GM12878 (cell line): ENCODE measurements around the gene KCNK4. TPM values are rescaled to one million over a fixed set of nuclear protein-coding genes. Genes with fewer than 3 reads are reported as not detected.
A peak's percentile ranks its signal among the peaks of the same experiment; 100 is the strongest.

Source experiments
- ATAC-seq: fragments of 200-7000 bp; cut with Tn5 transposase; 3 replicates; pipeline ENCODE4 v1.9.1; 2020; ENCODE audit warnings: mild to moderate bottlenecking, moderate library complexity
- BruUV-seq: library from RNA; stranded (reverse); fragments of 400-500 nt; replicated peaks from 2 replicates; lab custom pipeline; 2021; lab: Mats Ljungman, UMichigan
- CTCF ChIA-PET: fragments of 300-600 bp; sonication (Branson Sonifier 250); formaldehyde crosslinking; extraction: SDS; loops from one replicate; lab custom pipeline; 2021; ENCODE audit warnings: inconsistent platforms; lab: Yijun Ruan, JAX
- POLR2A ChIA-PET: fragments of 350-600 bp; formaldehyde crosslinking; extraction: SDS; loops from one replicate; lab custom pipeline; 2021; ENCODE audit warnings: inconsistent platforms; lab: Charles Lee
- RAD21 ChIA-PET: fragments of 300-600 bp; sonication (Branson Sonifier 250); formaldehyde crosslinking; loops from one replicate; lab custom pipeline; 2023; ENCODE audit warnings: antibody characterized with exemption; ENCODE audit not compliant: unreplicated experiment; lab: Charles Lee
- SMC1A ChIA-PET: fragments of 300-600 bp; sonication (Branson Sonifier 250); formaldehyde crosslinking; loops from one replicate; lab custom pipeline; 2023; ENCODE audit not compliant: unreplicated experiment, uncharacterized antibody; lab: Charles Lee
- DNase-seq: peaks from one replicate; pipeline ENCODE4 v3.0.0-alpha.2; 2011; ENCODE audit warnings: low read depth, low spot score
- FAIRE-seq: peaks from 3 replicates; lab custom pipeline; 2011; peaks lifted over from hg19 to GRCh38; lab: Jason Lieb, UNC
- H2AFZ ChIP-seq: 2 replicates; pipeline ENCODE4 v1.6.0; 2011; ENCODE audit warnings: low read depth, low read length, control low read depth; ENCODE audit not compliant: control insufficient read depth
- H3K27ac ChIP-seq: 2 replicates; pipeline ENCODE4 v1.5.1; 2011; ENCODE audit warnings: control low read depth; ENCODE audit not compliant: control insufficient read depth, insufficient read depth
- H3K27me3 ChIP-seq, 2 experiments: replicated peaks in 1 of 2; 2 replicates each; pipeline versions ENCODE4 v1.6.0 to v1.6.1; 2011; ENCODE audit warnings: low read length in 1 of 2; ENCODE audit not compliant: control insufficient read depth in 2 of 2, insufficient read depth in 2 of 2
- H3K36me3 ChIP-seq, 2 experiments: 2 replicates each; pipeline ENCODE4 v1.5.1; 2011; ENCODE audit warnings: low read length in 1 of 2; ENCODE audit not compliant: control insufficient read depth in 2 of 2, insufficient read depth in 2 of 2
- H3K4me1 ChIP-seq: 2 replicates; pipeline ENCODE4 v1.6.1; 2011; ENCODE audit warnings: mild to moderate bottlenecking, low read length, moderate library complexity, mixed read lengths; ENCODE audit not compliant: control insufficient read depth, insufficient read depth
- H3K4me2 ChIP-seq: 2 replicates; pipeline ENCODE4 v1.6.0; 2011; ENCODE audit warnings: control low read depth; ENCODE audit not compliant: control insufficient read depth, insufficient read depth
- H3K4me3 ChIP-seq: fragments of 200-600 bp; sonication (generic); 2 replicates; pipeline ENCODE4 v1.5.1; 2016
- H3K79me2 ChIP-seq: 2 replicates; pipeline ENCODE4 v1.6.0; 2011; ENCODE audit warnings: low read length; ENCODE audit not compliant: control insufficient read depth, insufficient read depth
- H3K9ac ChIP-seq: 2 replicates; pipeline ENCODE4 v1.8.0; 2011; ENCODE audit warnings: low read length, control low read depth, mixed read lengths; ENCODE audit not compliant: control insufficient read depth, insufficient read depth
- H3K9me3 ChIP-seq: replicated peaks from 3 replicates; pipeline ENCODE4 v1.5.1; 2011; ENCODE audit warnings: mild to moderate bottlenecking, low read length; ENCODE audit not compliant: control insufficient read depth, insufficient read depth
- H4K20me1 ChIP-seq: 2 replicates; pipeline ENCODE4 v1.6.0; 2011; ENCODE audit not compliant: control insufficient read depth, insufficient read depth
- CTCF ChIP-seq, 3 experiments: IDR thresholded peaks in 2 of 3; conservative IDR thresholded peaks in 1 of 3; 2 replicates each; pipeline ENCODE4 v1.5.1; 2011; ENCODE audit warnings: low read depth in 3 of 3, low read length in 3 of 3, mild to moderate bottlenecking in 3 of 3, control low read depth in 2 of 3, moderate library complexity in 2 of 3, inconsistent platforms in 1 of 3, mixed read lengths in 1 of 3; ENCODE audit not compliant: control insufficient read depth in 2 of 3, insufficient read depth in 1 of 3; ENCODE audit errors: extremely low read depth in 1 of 3
- DPF2 ChIP-seq: fragments of 450-650 bp; IDR thresholded peaks from 2 replicates; pipeline ENCODE4 v1.6.1; 2017; ENCODE audit warnings: mild to moderate bottlenecking
- EGR1 ChIP-seq, 2 experiments: IDR thresholded peaks; 1 replicate in 1 of 2; 2 replicates in 1 of 2; pipeline ENCODE4 v1.6.1; 2011 to 2012; ENCODE audit warnings: low read depth in 2 of 2, low read length in 2 of 2, borderline replicate concordance in 1 of 2, mild to moderate bottlenecking in 1 of 2, moderate library complexity in 1 of 2
- HDGF ChIP-seq: fragments of 450-650 bp; IDR thresholded peaks from 2 replicates; pipeline ENCODE4 v1.6.1; 2016; ENCODE audit warnings: antibody characterized with exemption
- IKZF1 ChIP-seq: fragments of 450-650 bp; conservative IDR thresholded peaks from 2 replicates; pipeline ENCODE4 v1.6.1; 2017; ENCODE audit warnings: antibody characterized with exemption, mild to moderate bottlenecking
- IKZF2 ChIP-seq, 2 experiments: fragments of 450-650 bp; IDR thresholded peaks; 2 replicates each; pipeline ENCODE4 v1.6.1; 2017; ENCODE audit warnings: mild to moderate bottlenecking in 2 of 2, moderate library complexity in 2 of 2
- KAT2A ChIP-seq: conservative IDR thresholded peaks from 2 replicates; pipeline ENCODE4 v1.6.1; 2011; ENCODE audit warnings: low read depth, low read length; ENCODE audit not compliant: control insufficient read depth
- NBN ChIP-seq: fragments of 450-650 bp; IDR thresholded peaks from 2 replicates; pipeline ENCODE4 v1.6.1; 2016
- RELB ChIP-seq: fragments of 450-650 bp; IDR thresholded peaks from 2 replicates; pipeline ENCODE4 v1.6.1; 2017; ENCODE audit warnings: low read depth, mild to moderate bottlenecking, moderate library complexity
- SIN3A ChIP-seq: IDR thresholded peaks from 2 replicates; pipeline ENCODE4 v1.6.1; 2012; ENCODE audit warnings: low read depth, low read length, improper control_type of control experiment
- SUPT20H ChIP-seq: IDR thresholded peaks from 2 replicates; pipeline ENCODE4 v1.6.1; 2011; ENCODE audit warnings: low read depth, mild to moderate bottlenecking, low read length, moderate library complexity, borderline replicate concordance; ENCODE audit not compliant: control insufficient read depth
- WGBS: methylation state at CpG from one replicate; pipeline ENCODE4 v1.1.6; 2016; ENCODE audit warnings: low lambda C conversion rate; ENCODE audit not compliant: insufficient replicate concordance, insufficient coverage; ENCODE audit errors: missing lambda C conversion rate; 5-methylcytosine and 5-hydroxymethylcytosine counted together
- in situ Hi-C: fragments of 300-500 bp; cut with MboI; formaldehyde crosslinking; loops from 9 replicates; pipeline ENCODE4 v1.14.3; 2018; ENCODE audit warnings: mixed read lengths
- intact Hi-C: fragments of 100-400 bp; cut with micrococcal nuclease; formaldehyde crosslinking; loops from one replicate; pipeline ENCODE4 v1.14.2; 2022; ENCODE audit not compliant: unreplicated experiment
- polyA plus RNA-seq, 11 experiments: library from polyadenylated mRNA; depleted of rRNA in 4 of 11; unstranded in 6 of 11; stranded (reverse) in 5 of 11; fragments of >200 nt; fragmentation: Nextera tagmentation in 4 of 11; fragmentation: Illumina TruSeq in 1 of 11; extraction: Ambion mirVana in 4 of 11; extraction: Trizol in 1 of 11; gene quantifications; 1 replicate in 1 of 11; 2 replicates in 10 of 11; pipeline versions ENCODE4 v1.2.1 to v1.2.3, GENCODE V29; 2011 to 2016; ENCODE audit warnings: inconsistent platforms in 2 of 11, missing spikeins in 2 of 11, low read depth in 1 of 11
- total RNA-seq, 4 experiments: library from RNA; depleted of rRNA in 3 of 4; stranded (reverse); fragments of >200 nt in 3 of 4; fragmentation: Illumina TruSeq in 1 of 4; extraction: Trizol in 1 of 4; gene quantifications; 2 replicates each; pipeline versions ENCODE4 v1.2.1 to v1.2.3, GENCODE V29; 2013 to 2021

Gene KCNK4
- total and polyA plus RNA-seq, 10 of the 15 experiments (the other 5 are each of a cell fraction or from before 2014, with no cell fraction given): 0.04 TPM; not detected in 9

GRCh38 chr11:64251753-64252002, 39.4 kb upstream of the KCNK4 start:
- 1% methylated on average over 13 of the region's 18 CpGs for WGBS
- Histone ChIP-seq H3K9ac (peak overlapping the region; percentile 82), H3K4me3 (peak overlapping the region; percentile 66)

GRCh38 chr11:64252003-64252872, 38.9 kb upstream of the KCNK4 start:
- H3K79me2 ChIP-seq: no peaks in the 10 kb centered on the region; the same call in 1 of the 2 replicates
- H3K36me3 ChIP-seq: no peaks in the 10 kb centered on the region; a peak in 2 of 4 replicates
- in situ Hi-C loops (no loop called here), intact Hi-C loops (no loop called here)
- ChIA-PET POLR2A (interaction anchor here (0.6 to 2.0 kb wide), 6 partner anchors 11 to 53 kb away, joined by 3 to 12 read pairs (median 6); partner anchors contain the start of genes ESRRA, FERMT3 and FKBP2), CTCF (interaction anchor here (0.6 to 4.8 kb wide), 12 partner anchors 8 to 89 kb away, joined by 3 to 64 read pairs (median 6); partner anchors contain the start of genes CATSPERZ, FERMT3, FKBP2 and STIP1), RAD21 (interaction anchor here (0.6 to 3.1 kb wide), 9 partner anchors 8 to 66 kb away, joined by 3 to 30 read pairs (median 4); partner anchors contain the start of genes CATSPERZ, ESRRA, FERMT3 and FKBP2), SMC1A (interaction anchor here (1.7 kb wide), 1 partner anchor 47 kb away, joined by 15 read pairs; the partner anchor contains the start of gene FERMT3)
- peaks cover 6% of the 10 kb centered on the region for H3K4me1 ChIP-seq
- H3K27ac ChIP-seq: no peak overlapping the region
- FAIRE-seq (no peak), ATAC-seq (peak; percentile 21), DNase-seq (no peak)
- H4K20me1 ChIP-seq: no peaks in the 10 kb centered on the region
- H3K9ac ChIP-seq: peak overlapping the region; percentile 82
- H2AFZ ChIP-seq: peak overlapping the region; percentile 65
- peak overlapping the region; percentile 100 for H3K4me2 ChIP-seq
- no peaks in the 10 kb centered on the region for H3K27me3 ChIP-seq
- 1% methylated on average over 20 of the region's 23 CpGs for WGBS
- no peaks in the 10 kb centered on the region for H3K9me3 ChIP-seq
- no TSS peak for BruUV-seq
- peak overlapping the region; percentile 66 for H3K4me3 ChIP-seq
- TF ChIP-seq EGR1 (IDR thresholded peaks at IDR 0.05; ENCODE audit: borderline replicate concordance in 1 of 2, low read depth in 2 of 2, low read length in 2 of 2): 0 out of 3 replicates have a peak, but pooled peaks of 1 of the 2 experiments have one; percentile 1
- TF ChIP-seq IKZF1: peak; percentile 39; the same call in 1 of the 2 replicates
- peak; percentile 35 to 54 (median 36); a peak in 4 of 6 replicates for TF ChIP-seq CTCF (IDR thresholded peaks at IDR 0.05 in 2 of 3, conservative IDR thresholded peaks at IDR 0.05 in 1 of 3; ENCODE audit: control insufficient read depth in 2 of 3, extremely low read depth in 1 of 3, insufficient read depth in 1 of 3, low read depth in 3 of 3, low read length in 3 of 3)
- TF ChIP-seq KAT2A: no peak
- 0 out of 2 replicates have a peak, but pooled peaks have one; percentile 37 for TF ChIP-seq RELB
- TF ChIP-seq HDGF: peak; percentile 44; the same call in 1 of the 2 replicates
- peak; percentile 28 to 43; a peak in 3 of 4 replicates for TF ChIP-seq IKZF2 (IDR thresholded peaks at IDR 0.05)
- TF ChIP-seq NBN: 0 out of 2 replicates have a peak, but pooled peaks have one; percentile 36

More at GRCh38 chr11:64251753-64252002, 39.4 kb upstream of the KCNK4 start:
- peak overlapping the region; percentile 100 for H3K4me2 ChIP-seq
- H3K9me3 ChIP-seq: no peaks in the 10 kb centered on the region
- TF ChIP-seq SUPT20H: no peak
- peak; percentile 22; the same call in 1 of the 2 replicates for TF ChIP-seq SIN3A
- TF ChIP-seq DPF2: 0 out of 2 replicates have a peak, but pooled peaks have one; percentile 6
- no peak for FAIRE-seq
- in situ Hi-C loops (no loop called here), intact Hi-C loops (loop anchor here (2.0 kb wide), 2 partner anchors 17 to 49 kb away; partner anchors contain the start of gene CATSPERZ)
- H3K27me3 ChIP-seq: no peaks in the 10 kb centered on the region
- no peaks in the 10 kb centered on the region; a peak in 2 of 4 replicates for H3K36me3 ChIP-seq
- TSS peak; percentile 50 for BruUV-seq
- CTCF ChIA-PET: interaction anchor here (0.7 to 4.8 kb wide), 9 partner anchors 9 to 89 kb away, joined by 3 to 64 read pairs (median 9); partner anchors contain the start of genes CATSPERZ, FERMT3, FKBP2 and STIP1
- RAD21 ChIA-PET: interaction anchor here (0.6 to 3.1 kb wide), 9 partner anchors 8 to 66 kb away, joined by 3 to 30 read pairs (median 4); partner anchors contain the start of genes CATSPERZ, ESRRA, FERMT3 and FKBP2
- POLR2A ChIA-PET: interaction anchor here (0.6 to 2.0 kb wide), 7 partner anchors 10 to 53 kb away, joined by 3 to 12 read pairs (median 6); partner anchors contain the start of genes ESRRA, FERMT3 and FKBP2
- H3K4me1 ChIP-seq: peaks cover 10% of the 10 kb centered on the region
- DNase-seq: no peak
- no peak for ATAC-seq
- H4K20me1 ChIP-seq: no peaks in the 10 kb centered on the region
- peak overlapping the region; percentile 65 for H2AFZ ChIP-seq
- no peaks in the 10 kb centered on the region; the same call in 1 of the 2 replicates for H3K79me2 ChIP-seq
- SMC1A ChIA-PET: interaction anchor here (1.7 kb wide), 1 partner anchor 46 kb away, joined by 15 read pairs; the partner anchor contains the start of gene FERMT3
- H3K27ac ChIP-seq: no peak overlapping the region
